ENCODE data around the gene LTBP3. TPM values are rescaled to one million over a fixed set of nuclear protein-coding genes. Genes with fewer than 3 reads are reported as not detected.

LTBP3 gene
- total and polyA plus RNA-seq, 2 of the 13 experiments (the other 11 are each of a cell fraction or from before 2014, with no cell fraction given): 12.2 to 68.1 TPM

- TF ChIP-seq ZNF235 (CRISPR knock-in tag; IDR thresholded peaks at IDR 0.05; ENCODE audit: borderline replicate concordance) (no peak), ARHGAP35 (CRISPR knock-in tag; IDR thresholded peaks at IDR 0.05; ENCODE audit: borderline replicate concordance) (no peak), MED1 (CRISPR knock-in tag; IDR thresholded peaks at IDR 0.05) (peak; percentile 62; the same call in 1 of the 2 replicates), ZNF737 (CRISPR knock-in tag; IDR thresholded peaks at IDR 0.05; ENCODE audit: borderline replicate concordance) (no peak), MAFF (IDR thresholded peaks at IDR 0.05; ENCODE audit: low read depth, low read length) (0 out of 2 replicates have a peak, but pooled peaks have one; percentile 11), PCBP1 (IDR thresholded peaks at IDR 0.05; ENCODE audit: borderline replicate concordance, low read depth, low read length) (0 out of 2 replicates have a peak, but pooled peaks have one; percentile 59), HDAC2 (CRISPR knock-in tag; IDR thresholded peaks at IDR 0.05) (peak; percentile 41; the same call in 1 of the 2 replicates), BATF2 (CRISPR knock-in tag; IDR thresholded peaks at IDR 0.05) (no peak), ZNF33A (CRISPR knock-in tag; IDR thresholded peaks at IDR 0.05; ENCODE audit: borderline replicate concordance) (no peak), MTF2 (CRISPR knock-in tag; IDR thresholded peaks at IDR 0.05; ENCODE audit: borderline replicate concordance) (no peak), ZNF792 (CRISPR knock-in tag; IDR thresholded peaks at IDR 0.05) (no peak), FOXA1 (IDR thresholded peaks at IDR 0.05) (no peak), FOXA1 (CRISPR knock-in tag; IDR thresholded peaks at IDR 0.05) (peak; percentile 54), ZNF761 (CRISPR knock-in tag; conservative IDR thresholded peaks at IDR 0.05) (no peak), PITX1 (CRISPR knock-in tag; IDR thresholded peaks at IDR 0.05) (no peak), GZF1 (CRISPR knock-in tag; IDR thresholded peaks at IDR 0.05) (no peak), TBL1XR1 (IDR thresholded peaks at IDR 0.05; ENCODE audit: borderline replicate concordance, low read length, partially characterized antibody) (no peak), LBX2 (CRISPR knock-in tag; IDR thresholded peaks at IDR 0.05; ENCODE audit: borderline replicate concordance) (no peak), PHF20 (CRISPR knock-in tag; IDR thresholded peaks at IDR 0.05) (no peak), SMYD3 (CRISPR knock-in tag; IDR thresholded peaks at IDR 0.05) (no peak), ZNF883 (CRISPR knock-in tag; IDR thresholded peaks at IDR 0.05; ENCODE audit: not compliant biosample characterization) (no peak), CREBL2 (CRISPR knock-in tag; IDR thresholded peaks at IDR 0.05; ENCODE audit: borderline replicate concordance) (no peak), ATAD3A (CRISPR knock-in tag; IDR thresholded peaks at IDR 0.05) (no peak), NRL (CRISPR knock-in tag; IDR thresholded peaks at IDR 0.05; ENCODE audit: borderline replicate concordance) (peak; percentile 85; the same call in 1 of the 2 replicates), SRSF9 (IDR thresholded peaks at IDR 0.05; ENCODE audit: borderline replicate concordance, insufficient read depth, low read depth, low read length, poor library complexity, severe bottlenecking) (no peak), ZNF232 (CRISPR knock-in tag; IDR thresholded peaks at IDR 0.05; ENCODE audit: borderline replicate concordance) (no peak), MATR3 (CRISPR knock-in tag; IDR thresholded peaks at IDR 0.05) (no peak), ZNF672 (CRISPR knock-in tag; IDR thresholded peaks at IDR 0.05) (no peak), SYNCRIP (IDR thresholded peaks at IDR 0.05; ENCODE audit: insufficient read depth, low read depth, low read length) (no peak)
- TF ChIP-seq, protein P1, sequence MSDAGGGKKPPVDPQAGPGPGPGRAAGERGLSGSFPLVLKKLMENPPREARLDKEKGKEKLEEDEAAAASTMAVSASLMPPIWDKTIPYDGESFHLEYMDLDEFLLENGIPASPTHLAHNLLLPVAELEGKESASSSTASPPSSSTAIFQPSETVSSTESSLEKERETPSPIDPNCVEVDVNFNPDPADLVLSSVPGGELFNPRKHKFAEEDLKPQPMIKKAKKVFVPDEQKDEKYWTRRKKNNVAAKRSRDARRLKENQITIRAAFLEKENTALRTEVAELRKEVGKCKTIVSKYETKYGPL (CRISPR knock-in tag; IDR thresholded peaks at IDR 0.05): no peak
Observed at GRCh38 chr11:65489035-65489705, 69.0 kb downstream of the LTBP3 start (continued).
